Anterior cingulate cortex (tissue), 58 donors: Measurements from ENCODE around the gene SLC25A10.

Experiments
- DNase-seq, 58 donors: peaks; one replicate each; lab custom pipeline; 2025; lab: John Stamatoyannopoulos, UW

Gene SLC25A10

DNA sequence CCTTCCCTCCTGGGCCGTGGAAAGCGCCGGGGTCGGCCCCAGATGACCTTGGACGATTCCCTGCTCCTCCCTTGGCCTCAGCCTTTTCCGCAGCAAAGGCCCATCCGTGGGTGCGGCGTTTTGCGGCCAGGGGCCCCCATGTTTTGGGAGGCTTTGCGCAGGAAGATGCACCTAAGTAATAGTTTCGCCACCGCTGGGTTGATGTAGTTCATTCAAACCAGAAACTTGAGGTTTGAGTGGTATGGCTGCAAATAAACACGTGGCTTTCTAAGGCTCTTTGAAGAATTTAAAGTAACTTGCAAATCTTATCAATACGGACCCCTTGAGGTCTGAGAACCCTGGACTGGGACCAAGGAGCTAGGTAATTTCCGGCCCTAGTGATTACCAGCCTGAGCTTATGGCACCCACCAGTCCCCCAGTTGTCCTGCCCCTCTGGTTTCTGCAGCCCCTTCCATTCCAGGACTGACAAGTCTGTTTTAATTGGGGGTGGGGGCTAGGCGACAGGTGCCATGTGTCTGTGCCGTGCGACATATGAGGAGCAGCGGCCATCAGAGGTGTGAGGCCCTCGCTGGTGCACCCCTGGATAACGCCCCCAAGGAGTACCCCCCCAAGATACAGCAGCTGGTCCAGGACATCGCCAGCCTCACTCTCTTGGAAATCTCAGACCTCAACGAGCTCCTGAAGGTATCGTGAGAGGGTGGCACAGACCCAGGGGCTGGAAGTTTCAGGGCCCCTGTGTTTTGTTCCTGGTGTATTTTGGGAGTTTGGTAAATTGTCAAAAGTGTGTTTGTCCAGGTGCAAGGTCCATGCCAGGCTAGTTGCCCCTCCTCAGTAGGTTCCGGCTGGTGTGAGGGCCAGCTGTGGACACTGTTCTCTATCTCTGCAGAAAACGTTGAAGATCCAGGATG is 8.1 kb upstream of the SLC25A10 start:
- no peak for DNase-seq

DNA sequence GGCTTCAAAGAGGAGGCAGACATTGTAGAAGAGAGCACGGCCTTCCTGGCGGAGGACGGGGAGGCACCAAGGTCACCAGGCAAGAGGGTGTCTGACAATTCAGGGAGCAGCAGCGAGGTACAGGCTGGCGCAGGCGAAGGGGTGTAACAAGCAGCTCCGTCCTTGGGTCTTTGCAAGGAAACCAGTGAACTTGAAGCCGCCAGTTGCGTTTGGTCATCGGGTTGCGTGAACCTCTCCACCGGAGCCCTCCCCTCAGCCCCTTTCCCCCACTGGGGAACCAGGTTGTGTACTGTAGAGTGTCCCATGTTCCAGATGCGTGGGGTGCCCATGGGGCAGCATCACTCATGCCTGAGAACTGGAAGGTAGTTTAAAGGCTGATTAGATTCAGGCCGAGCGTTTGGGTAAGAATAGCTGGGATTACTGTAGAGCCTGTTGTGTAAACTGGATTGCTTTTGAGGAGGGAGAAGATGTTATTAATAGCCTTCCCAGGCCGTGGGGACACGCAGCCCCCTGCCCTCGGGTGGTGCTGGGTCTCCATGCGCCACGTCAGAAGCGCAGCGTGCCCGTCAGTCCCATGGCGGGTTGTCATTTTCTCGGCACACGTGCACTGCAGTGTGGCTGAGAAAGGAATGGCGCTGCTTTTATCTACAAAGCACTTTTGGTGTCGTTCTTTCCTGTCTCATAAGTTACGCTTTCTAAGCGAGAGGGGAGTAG is 6.4 kb upstream of the SLC25A10 start:
- DNase-seq, result no peak

DNA sequence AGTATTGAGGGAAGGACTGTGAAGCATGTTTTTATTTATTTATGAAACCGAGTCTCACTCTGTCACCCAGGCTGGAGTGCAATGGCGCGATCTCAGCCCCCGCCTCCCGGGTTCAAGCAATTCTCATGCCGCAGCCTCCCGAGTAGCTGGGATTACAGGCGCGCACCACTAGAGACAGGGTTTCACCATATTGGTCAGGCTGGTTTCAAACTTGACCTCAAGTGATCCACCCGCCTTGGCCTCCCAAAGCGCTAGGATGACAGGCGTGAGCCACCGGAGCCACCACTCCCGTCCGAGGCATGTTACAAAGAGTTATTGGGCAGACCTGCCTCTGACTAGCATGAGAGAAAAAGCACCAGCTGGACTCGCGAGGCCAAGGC is 5.9 kb upstream of the SLC25A10 start:
- no peak for DNase-seq

DNA sequence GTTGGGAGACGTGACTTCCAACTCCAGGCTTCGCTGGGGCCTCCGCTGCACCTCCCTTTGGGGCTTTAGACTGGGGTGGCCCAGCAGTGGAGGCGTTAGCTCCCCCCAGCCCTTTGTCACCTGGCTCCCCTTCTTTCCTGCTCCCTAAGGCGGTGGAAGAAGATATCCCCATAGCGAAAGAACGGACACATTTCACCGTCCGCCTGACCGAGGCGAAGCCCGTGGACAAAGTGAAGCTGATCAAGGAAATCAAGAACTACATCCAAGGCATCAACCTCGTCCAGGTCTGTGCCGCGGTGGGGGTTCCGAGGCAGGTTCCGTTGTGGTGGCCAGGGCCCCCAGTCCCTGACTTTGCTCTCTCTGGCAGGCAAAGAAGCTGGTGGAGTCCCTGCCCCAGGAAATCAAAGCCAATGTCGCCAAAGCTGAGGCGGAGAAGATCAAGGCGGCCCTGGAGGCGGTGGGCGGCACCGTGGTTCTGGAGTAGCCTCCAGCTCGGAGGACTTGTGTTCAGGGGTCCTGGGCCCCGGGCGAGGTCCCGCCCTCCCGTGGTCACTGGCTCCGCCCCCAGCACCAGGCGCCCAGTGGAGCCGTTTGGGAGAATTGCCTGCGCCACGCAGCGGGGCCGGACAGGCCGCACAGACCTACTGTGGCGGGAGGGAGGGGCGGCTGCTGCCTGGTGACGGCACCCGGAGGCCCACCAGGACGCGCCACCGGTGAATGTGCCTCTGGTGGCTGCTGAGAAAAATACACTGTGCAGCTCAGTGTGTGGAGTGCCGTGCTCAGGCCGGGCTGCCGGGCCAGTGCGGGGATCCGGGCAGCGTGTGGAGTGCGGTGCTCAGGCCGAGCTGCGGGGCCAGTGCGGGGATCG is 5.1 kb upstream of the SLC25A10 start:
- no peak for DNase-seq

DNA sequence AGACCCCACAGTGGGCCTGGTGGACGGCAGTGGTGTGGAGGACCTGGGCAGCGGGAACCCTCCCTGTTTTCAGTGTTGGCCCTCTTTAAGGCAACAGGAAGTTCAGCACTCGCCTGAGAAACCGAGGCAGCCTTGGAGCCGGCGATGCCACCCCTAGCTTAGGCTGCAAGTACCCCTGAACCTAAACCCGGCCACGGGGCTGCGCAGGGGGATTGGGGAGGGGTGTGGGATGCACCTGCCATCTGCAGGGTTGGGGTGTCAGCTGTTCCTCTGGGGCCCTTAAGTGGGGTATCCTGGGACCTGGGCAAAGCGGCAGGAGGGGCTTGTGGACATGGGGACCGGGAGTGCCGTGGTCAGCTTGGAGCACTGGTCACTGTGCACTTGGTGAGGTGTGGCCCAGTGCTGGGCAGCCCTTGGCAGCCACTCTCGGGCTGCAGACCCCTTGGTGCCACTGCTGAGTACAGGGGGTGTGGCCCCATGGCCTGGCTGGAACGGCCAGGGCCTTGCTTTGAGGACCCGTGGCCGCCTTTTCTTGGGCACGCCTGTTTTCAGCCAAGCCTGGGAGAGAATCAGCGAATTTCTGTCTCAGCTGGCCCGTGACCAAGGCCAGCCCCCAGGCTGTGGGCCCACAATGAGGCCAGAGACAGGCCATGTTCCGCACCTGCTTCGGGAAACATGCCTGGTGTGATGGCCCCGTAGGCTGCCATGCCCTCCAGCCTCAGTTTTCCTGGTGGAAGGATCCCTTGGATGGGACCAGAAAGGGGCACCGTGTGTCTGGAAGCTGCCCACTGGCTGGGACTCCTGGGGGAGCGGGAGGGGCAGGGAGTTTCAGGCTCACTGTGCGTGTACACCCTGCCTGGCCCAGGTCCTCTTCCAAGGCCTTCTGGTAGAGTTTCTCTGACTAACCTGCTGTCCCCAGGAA is 4.1 kb upstream of the SLC25A10 start:
- no peak for DNase-seq

DNA sequence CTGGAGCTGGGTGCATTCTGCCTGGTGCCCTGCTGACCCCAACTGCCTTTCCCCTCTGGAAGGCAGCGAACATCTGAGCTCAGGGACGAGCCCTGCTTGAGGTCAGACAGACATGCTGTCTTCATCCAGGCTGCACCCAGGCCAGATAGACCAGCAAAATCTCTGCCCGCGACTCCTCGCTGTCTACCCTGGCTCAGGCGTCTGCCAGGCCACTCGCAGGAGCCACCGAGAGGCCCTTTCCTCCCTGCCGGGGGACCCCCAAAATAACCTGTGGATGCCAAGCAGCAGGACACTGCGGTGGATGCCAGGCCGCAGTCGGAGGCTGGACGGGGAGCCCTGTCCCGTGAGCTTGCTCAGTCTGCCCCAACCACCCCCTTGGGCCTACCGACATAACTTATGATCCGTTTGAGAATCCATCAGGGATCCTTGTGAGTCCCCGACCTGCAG is 3.3 kb upstream of the SLC25A10 start:
- no peak for DNase-seq

DNA sequence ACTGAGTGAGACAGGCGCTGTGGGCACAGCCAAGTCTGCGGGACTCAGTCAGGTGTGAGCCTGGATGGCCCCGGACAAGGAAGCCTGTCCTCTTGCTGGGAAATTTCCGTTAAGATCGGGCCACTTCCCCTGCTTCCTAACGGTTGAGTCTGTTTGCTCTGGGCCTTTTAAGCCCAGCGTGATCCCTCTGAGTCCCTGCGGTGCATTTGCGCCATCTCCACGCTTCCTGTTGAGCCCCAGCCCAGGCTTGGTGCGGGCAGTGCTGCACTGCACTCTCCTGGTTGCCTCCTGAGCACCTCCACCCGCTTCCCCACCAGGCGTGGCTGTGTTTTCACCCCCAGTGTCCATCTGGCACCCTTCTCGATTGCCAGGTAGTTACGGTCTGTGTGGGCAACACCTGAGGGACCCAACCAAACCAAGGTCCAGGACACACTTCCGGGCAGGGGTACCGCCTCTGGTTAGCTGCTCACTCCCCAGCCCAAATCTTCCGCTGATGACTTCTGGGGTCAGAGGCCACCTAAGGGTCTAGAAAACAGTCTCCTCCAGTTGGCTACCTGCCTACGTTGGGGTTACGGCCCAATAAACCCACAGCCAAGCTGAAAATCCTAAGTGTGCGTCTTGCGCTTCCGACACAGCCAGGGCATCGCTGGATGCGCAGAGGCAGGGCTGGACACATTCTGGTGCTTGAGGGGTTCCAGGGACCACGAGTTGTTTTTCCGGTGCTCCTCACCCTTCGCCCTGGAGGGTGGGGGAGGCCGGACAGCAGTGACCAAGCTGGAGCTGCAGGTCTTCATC is 1.4 kb upstream of the SLC25A10 start:
- DNase-seq, result peak in 2 of 58 donors; percentile 10 to 15

DNA sequence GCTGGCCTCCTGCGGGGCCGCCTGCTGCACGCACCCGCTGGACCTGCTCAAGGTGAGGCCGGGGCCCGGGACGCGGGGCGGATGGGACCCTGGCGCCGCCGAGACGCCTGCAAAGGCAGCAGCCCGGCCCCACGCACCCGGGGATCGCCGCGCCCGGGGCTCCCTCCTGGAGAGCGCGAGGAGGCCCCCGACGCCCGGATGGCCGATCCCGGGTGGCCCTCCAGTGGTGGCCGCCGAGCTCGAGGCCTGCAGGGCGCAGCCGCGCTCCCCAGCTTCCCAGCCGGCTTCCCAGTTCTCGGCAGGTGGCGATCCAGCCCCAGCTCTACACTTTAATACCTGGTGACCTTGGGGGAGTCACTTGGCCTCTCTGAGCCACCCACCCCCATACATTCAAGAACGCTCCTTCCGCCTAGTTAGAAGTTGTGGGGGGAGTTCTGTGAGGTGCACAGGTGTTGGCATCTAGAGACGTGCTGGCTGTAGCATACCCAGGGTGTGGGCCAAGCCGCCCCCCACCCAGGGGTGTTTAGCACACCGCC is 452 bp downstream of the SLC25A10 start:
- DNase-seq, result peak in 3 of 58 donors; percentile 9 to 56 (median 48)

DNA sequence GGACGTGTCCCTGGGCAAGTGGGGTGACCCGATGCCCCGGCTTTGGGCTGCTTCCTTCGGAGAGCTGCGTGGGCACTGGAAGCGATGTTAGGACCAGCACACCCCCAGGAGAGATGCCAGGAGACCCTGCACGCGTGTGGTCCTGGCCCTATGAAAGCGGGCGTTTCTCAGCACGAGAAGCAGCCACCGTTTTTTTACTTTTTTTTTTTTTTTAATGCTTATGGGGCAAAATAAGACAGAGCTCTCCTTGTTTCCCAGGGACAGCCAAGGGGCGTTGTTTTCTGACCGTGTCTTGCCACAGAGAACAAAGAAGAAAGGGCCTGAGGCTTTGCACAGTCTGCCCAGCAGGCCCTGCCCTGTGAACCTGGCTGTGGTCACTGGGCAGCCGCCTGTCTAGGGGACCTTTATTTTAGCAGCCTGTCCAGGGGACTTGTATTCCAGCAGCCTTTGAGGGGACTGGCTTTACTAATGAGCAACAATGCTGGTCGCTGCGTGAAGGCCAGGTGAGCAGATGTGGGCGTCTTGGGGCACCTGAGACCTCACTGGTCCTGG is 996 bp downstream of the SLC25A10 start:
- DNase-seq, result peak in 11 of 58 donors; percentile 13 to 38 (median 20)

DNA sequence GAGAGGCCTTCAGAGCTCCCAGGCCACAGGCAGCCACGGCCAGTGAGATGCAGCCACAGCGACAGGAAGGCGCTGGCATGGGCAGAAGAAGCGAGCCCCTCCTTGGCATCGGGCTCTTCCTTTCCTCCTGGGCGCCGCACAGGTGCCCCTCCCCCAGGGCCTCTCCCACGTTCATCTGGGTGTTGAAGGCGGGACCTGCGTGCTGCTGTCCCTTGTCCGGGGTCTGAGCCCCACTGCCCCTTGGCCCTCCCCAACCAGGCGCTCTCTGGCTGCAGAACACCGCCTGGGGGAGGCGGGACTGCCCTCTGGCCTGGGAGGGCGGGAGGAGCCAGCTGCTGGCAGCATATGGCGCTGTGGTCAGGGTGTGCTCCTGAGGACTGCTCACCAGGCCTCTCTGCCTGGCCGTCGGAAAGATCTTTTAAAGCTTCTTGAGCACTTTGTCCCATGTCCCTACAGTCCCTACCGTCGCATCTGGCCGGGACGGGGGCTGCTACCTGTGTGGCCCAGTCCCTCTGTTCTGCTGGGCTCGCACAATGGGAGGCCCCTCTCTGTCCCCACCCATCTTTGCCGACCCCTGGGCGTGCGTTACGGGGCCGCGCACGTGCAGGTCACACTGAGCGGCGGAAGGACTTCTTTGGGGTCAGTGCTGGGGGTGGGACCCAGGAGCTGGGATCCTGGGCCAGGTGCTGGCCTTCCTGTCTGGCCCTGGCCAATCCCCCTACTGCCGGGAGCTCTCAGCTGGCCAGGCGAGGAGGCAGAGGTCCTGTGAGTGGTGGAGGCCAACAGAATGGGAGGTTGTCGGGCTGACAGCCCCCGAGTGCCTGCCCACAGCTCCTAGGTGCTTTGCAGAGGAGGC is 1.7 kb downstream of the SLC25A10 start:
- DNase-seq, result no peak

DNA sequence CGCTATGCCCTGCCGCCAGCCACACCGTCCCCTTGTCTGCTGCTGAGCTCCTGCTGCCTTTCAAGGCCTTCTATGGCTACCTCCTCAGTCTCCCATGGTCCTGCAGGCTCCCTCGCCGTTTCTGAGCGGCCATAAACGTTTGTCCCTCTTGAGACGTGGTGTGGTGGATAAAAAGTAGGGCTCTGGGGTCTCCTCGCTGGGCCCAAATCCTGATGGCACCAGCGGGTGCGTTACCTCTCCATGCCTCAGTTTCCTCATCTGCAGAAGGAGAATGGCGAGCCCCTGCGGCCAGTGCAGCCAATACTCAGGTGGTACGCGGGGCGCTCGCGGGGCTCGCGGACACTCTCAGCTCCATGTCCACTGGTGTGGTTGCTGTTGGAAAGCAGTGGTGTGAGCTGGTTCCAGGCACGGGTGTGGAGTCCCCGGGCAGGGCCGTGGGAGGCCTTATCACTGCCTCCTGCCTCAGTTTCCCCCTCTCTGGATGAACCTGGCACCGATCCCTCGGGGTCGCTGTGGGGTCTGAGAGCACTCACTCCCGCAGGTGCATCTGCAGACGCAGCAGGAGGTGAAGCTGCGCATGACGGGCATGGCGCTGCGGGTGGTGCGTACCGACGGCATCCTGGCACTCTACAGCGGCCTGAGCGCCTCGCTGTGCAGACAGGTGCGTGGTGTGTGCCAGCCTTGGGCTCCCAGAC is 2.5 kb downstream of the SLC25A10 start:
- DNase-seq, result no peak

DNA sequence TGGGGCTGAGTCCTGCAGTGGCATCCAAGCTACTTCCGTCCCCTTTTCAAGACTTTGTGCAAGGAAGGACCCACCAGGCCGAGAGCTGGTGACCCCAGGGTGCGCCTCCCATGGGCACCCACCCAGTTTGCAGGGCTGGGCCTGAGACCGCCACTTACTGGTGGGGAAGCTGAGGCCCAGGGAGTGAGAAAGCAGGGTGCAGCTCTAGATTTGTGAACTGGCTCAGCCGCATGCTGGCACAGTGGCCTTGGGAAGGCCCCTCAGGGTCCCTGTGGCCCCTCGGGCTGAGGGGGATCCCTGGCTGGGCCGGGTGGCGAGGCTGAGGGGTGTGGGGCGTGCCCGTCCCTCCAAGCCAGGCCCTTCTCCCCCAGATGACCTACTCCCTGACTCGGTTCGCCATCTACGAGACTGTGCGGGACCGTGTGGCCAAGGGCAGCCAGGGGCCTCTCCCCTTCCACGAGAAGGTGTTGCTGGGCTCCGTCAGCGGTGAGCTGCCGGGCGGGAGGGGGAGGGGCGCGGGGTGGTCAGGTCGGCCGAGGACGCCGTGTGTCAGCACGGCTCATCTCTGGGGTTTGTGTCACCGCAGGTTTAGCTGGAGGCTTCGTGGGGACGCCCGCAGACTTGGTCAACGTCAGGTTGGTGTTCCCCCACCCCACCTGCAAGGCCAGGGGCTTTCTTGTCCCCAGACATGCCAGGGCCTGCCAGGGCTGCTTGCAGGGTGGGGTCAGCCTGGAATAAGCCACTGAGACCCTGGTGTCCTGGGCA is 3.2 kb downstream of the SLC25A10 start:
- no peak for DNase-seq

DNA sequence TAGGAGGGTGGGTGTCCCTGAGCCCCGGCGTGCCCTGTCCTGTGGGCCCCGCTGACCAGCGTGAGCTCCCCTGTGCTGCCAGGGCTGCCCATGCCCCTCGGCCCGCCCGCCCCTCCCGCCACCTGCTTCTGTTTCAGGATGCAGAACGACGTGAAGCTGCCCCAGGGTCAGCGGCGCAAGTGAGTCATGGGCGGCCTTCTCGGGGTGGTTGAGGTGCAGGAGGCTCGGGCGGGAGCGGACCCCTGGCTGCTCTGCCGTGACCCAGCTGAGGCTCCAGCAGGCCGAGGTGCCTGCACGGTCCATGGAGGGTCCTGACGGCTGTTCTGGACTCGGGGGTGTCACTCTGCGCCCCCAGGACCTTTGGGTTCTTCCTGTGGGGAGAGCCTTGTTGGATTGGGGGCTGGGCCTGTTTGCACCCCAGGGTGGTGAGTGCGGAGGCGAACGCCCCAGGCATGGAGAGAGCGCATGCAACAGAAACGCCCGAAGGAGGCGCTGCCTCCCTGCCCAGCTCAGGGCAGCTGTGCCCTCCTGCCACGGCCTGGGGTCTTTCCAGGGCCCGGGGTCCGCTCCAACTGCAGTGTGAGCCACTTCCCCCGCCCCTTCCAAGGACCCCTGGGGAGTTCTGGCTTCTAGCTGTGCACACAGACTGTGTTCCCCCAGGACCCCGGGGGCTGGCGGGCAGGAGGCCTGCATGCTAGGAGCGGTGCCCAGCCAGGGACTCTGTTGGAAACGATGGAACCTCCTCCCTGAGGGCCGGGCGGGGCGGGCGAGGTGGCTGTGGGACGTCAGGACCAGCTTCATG is 4.0 kb downstream of the SLC25A10 start:
- no peak for DNase-seq

DNA sequence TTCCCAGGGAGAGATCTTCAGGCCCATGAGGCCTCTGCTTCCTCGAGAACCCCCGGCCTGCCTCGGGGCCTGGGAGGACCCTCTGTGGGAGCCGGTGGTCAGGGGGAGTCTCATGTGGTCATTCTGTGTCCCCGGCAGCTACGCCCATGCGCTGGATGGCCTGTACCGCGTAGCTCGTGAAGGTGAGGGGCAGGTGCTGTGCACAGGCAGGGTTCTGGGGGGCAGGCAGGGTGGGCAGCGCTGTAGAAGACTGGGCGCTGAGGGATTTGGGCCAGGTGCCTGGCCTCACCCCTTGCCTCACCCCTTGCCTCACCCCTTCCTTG is 4.6 kb downstream of the SLC25A10 start:
- DNase-seq, result no peak
